Middle frontal gyrus (tissue), 1 donor: ENCODE data around the gene KRTAP4-12.
"Not testable (repeated sequence)": the region's sequence is repeated elsewhere in the genome, so short reads cannot be mapped to it uniquely, and the experiment has no call there.

Experiments used
- DNase-seq: peaks from one replicate; pipeline ENCODE4 v3.0.0-alpha.2; 2015; ENCODE audit warnings: low spot score; ENCODE audit errors: extremely low spot score

KRTAP4-12 gene

DNA sequence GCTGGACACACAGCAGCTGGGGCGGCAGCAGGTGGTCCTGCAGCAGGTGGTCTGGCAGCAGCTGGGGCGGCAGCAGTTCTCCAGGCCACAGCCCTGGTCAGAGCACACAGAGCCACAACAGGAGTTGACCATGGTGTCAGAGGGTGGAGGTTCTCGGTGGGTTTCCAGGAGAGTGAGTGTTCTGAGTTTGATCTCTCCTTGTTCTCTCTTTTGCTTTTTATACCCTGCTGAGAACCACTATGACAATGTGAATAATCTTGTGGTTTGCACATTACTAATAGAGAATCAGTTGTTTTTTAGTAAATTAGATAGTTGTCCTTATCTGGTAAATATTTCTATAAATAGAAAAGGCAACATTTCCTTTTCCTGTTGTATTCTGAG, at the start of gene KRTAP4-12:
TSS of gene KRTAP4-12 (minus strand) at position 192 of the 381 bp plus-strand sequence. CDS start at position 132, 60 bp downstream.
- not testable (repeated sequence) for DNase-seq

DNA sequence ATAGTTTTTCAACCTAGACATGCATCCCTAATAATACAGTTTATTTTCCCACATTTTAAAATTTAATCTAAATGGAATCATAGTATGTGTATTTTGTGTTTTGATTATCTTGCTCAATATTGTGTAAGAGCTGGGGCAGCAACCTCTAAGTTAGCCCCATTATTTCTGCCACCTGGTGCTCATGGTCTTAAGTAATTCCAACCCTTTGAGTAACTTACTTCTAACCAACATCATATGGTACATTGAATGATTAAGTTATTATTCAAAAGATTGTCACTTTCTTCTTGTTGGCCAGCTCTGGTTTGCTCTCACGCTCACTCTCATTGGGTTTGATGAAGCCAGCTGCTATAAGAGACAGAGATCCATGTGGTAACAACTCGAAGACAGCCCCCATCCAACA, 47.9 kb upstream of the KRTAP4-12 start:
- DNase-seq, result no peak

DNA sequence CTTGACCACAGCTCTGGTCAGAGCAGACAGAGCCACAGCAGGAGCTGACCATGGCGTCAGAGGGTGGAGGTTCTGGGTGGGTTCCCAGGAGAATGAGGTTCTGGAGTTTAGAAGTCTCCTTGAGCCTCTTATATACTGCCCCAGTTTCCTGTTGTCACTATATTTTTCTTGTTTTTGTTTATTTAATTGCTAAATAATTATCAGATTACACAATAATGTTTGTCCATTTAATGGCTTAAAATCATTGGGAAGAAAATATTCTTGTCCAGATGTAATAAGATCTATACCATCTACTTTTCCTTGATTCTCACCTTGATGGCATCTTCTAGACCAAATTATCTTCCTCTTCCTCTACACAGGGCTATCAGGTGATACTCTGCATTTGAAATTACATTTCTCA, 44.1 kb upstream of the KRTAP4-12 start, which contains the start of gene KRTAP4-3:
TSS of gene KRTAP4-3 (minus strand) at position 101 of the 400 bp plus-strand sequence. CDS start at position 52, 49 bp downstream.
- DNase-seq, result no peak

DNA sequence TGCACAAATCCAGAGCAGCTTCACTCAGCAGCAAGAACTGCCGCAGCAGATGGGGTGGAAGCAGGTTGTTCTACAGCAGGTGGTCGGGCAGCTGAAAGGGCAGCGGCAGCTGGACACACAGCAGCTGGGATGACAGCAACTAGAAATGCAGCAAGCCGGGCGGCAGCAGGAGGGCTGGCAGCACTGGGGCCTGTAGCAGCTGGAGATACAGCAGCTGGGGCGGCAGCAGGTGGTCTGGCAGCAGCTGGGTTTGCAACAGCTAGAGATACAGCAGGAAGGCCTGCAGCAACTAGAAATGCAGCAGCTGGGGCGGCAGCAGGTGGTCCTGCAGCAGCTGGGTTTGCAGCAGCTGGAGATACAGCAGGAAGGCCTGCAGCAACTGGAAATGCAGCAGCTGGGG, 43.6 kb upstream of the KRTAP4-12 start:
- no peak for DNase-seq

DNA sequence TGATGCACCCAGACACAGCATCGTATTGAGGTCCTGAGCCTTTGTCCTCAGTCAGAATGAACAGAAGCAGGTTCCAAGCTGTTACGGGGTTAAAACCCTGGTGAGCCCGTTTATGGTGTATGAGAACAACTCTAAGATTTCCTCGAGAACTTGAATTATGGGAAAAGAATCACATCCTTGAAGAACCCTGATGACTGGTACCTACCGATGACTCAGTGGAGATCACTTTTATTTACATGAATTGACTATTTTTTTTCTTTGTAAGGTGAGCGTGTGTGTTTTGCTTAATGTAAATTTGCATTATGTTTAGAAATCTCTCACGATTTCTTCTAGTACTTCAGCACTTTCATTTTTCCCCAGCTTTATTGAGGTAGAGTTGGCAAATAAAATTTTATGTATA, 39.8 kb upstream of the KRTAP4-12 start:
- no peak for DNase-seq

DNA sequence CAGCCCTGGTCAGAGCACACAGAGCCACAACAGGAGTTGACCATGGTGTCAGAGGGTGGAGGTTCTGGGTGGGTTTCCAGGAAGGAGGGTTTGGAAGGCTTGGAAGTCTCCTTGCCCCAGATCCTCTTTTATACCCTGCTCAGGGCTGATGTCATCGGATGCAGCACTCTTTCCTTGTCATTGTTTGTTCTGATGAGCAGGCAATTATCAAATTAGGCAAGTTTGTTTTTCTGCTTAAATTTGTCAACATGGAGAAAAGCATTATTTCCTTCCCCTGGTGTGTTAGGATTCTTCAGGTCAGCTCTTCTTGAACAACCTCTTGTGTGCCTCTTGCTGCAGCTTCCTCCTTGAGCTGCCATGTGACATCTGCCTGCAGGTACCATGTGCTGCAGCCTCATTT, 36.7 kb upstream of the KRTAP4-12 start, which contains the start of gene KRTAP4-4:
TSS of gene KRTAP4-4 (minus strand) at position 101 of the 400 bp plus-strand sequence. CDS start at position 44, 57 bp downstream.
- DNase-seq, result no peak

DNA sequence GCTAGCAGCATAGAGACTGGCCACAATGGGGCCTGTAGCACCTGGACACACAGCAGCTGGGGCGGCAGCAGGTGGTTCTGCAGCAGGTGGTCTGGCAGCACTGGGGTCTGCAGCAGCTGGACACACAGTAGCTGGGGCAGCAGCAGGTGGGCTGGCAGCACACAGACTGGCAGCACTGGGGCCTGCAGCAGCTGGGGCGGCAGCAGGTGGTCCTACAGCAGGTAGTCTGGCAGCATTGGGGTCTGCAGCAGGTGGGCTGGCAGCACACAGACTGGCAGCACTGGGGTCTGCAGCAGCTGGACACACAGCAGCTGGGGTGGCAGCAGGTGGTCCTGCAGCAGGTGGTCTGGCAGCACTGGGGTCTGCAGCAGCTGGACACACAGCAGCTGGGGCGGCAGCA, 36.2 kb upstream of the KRTAP4-12 start:
- not testable (repeated sequence) for DNase-seq

DNA sequence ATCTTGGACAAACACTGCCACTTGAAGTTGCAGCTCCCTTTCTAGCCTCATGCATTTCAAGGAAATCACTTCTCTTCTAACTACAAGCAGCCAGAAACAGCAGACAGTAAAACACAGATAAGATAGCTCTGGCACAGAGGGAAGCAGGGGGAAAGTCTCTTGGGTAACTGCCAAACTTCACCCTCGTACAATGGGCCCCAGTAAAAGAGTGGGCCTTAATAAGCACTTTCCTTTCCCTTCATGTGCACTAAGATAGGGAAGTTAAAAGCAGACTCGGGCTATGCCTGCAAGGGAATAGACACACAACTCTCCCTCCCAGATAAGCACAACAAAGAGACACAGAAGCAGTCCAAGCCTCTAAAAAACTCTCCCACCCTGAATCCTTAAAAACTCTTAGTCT, 29.9 kb upstream of the KRTAP4-12 start:
- DNase-seq, result no peak

DNA sequence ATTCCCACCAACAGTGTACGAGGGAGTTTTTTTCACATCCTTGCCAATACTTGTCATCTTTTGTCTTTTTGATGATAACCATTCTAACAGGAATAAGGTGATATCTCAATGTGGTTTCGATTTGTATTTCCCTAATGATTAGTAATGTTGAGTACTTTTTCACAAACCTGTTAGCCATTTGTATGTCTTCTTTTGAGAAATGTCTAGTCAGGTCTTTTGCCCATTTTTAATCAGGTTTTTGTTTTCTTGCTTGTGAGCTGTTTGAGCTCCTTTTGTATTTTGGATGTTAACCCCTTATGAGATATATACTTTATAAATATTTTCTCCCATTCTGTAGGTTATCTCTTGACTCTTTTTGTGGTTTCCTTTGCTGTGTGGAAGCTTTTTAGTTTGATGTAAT, 27.5 kb upstream of the KRTAP4-12 start:
- DNase-seq, result no peak

DNA sequence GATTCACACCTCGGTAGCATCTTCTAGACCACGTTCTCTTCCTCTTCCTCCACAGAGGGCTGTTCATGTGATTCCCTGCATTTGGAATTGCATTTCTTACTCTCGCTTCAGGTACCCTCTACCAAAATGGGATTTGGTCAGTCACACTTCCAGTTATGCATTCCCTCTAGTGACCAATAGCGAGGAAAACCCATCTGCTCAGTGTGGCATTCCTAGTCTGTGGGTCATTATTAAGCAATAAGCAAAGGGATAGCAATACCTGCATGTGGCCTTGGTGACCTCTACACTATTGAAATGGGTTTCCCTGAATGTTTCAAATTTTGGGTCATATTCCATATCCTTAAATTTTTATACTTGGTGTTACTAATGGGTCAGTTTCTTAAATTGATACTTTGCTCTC, 26.0 kb upstream of the KRTAP4-12 start:
- DNase-seq, result no peak

DNA sequence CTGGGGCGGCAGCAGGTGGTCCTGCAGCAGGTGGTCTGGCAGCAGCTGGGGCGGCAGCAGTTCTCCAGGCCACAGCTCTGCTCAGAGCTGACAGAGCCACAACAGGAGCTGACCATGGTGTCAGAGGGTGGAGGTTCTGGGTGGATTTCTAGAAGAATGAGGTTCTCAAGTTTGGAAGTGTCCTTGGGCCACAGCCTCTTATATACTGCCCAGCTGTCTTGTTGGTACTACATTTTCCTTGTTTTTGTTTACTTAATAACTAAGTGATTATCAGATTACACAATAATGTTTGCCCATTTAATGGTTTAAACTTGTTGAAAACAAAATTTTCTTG, 25.6 kb upstream of the KRTAP4-12 start, which contains the start of gene KRTAP4-5:
TSS of gene KRTAP4-5 (minus strand) at position 174 of the 334 bp plus-strand sequence. CDS start at position 116, 58 bp downstream.
- DNase-seq, result no peak

DNA sequence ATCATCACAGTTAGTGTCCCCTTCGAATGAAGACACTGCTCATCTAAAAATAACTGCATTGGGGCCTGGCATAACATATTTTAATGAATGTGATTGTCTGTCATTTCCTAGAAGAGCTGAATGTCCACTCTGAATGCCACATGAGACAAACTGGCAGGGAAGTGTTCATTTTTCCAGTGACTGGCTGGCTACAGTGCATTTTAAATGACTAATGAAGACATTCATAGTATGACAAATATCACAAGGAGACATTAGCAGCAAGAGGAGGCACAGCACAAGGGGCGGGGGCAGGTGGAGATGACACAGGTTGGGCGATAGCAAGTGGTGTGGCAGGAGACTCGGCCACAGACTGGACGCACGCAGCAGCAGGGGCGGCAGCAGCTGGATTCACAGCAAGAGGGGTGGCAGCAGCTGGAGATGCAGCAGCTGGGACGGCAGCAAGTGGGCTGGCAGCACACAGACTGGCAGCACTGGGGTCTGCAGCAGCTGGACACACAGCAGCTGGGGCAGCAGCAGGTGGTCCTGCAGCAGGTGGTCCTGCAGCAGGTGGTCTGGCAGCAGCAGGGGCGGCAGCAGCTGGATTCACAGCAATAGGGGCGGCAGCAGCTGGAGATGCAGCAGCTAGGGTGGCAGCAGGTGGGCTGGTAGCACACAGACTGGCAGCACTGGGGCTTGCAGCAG, 25.1 kb upstream of the KRTAP4-12 start:
- not testable (repeated sequence) for DNase-seq

DNA sequence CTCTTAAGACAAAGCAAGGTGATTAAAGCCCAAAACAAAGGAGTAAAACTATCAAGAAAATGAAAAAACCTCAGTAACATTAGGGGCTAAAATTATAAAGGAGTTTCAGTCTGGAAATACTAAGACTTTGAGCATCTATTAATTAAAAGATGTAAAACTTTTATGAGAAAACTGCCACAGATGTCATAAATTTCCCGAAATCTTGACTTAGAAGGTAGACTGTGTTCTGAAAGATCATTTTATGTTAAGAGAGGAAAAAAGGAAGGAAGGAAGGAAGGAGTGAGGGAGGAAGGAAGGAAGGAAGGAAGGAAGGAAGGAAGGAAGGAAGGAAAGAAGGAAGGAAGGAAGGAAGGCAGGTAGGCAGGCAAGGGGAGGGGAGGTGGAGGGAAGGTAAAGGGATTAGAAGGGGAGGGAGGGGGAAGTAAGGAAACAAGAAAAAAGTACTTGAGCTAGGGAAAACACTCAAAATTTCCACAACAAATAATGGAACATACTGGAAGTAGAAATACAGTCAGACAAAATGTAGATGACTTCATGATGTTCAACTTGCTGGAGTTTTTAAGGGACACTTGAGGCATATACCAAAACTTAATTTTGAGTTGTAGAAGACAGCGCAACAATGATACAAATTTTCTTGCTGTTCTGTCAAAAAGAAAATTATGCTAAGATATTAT, 23.7 kb upstream of the KRTAP4-12 start:
- no peak for DNase-seq

DNA sequence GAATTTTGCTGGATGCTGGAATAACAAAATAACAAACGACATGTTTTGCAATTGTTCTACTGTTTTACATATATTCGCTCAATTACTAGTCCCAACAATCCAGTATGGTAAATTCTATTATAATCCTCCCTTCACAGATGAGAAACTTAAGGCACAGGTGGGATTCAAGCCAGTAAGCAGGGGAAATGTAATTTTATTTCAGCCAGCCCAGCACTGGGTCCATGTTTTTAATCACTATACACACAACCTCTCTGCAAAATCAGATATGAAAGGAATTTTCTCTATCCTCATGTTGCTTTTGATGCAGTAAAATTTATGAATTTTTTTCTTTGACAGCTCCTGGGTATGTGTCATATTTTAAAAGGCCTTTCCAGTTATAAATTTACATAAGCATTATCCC, 21.3 kb upstream of the KRTAP4-12 start:
- DNase-seq, result no peak

DNA sequence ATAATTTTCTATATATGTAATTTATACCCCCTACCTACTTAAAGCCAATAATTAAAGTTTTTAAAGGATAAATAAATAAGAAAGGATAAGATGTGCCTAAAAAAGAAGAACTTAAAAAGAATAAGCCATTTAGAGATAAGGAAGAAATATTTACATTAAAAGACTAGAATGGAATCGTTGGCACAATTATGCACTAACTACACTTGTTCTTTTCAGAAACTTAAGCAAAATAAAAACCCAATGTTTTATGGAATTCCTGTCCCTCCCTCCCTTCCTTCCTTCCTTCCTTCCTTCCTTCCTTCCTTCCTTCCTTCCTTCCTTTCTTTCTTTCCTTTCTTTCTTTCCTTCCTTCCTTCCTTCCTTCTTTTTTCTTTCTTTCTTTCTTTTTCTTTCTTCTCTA, 20.9 kb upstream of the KRTAP4-12 start:
- DNase-seq, result no peak

DNA sequence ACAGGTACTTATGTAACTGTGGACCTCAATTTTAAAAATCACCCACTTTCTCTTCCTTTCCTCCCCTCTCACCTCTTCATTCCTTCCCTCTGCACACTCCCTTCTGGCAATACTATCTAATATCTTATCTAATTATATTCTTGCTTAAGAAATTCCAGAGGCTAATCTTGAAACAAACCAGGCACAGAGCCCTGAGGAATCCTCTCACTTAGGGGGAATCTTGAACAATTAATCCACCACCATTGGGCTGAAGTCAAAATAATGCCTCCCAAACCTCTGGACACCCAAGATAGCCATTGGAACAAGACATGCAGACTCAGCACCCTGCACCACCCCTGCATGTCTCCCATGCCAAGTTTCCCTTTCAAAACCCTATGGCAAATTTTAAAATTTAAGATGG, 17.4 kb upstream of the KRTAP4-12 start:
- no peak for DNase-seq

DNA sequence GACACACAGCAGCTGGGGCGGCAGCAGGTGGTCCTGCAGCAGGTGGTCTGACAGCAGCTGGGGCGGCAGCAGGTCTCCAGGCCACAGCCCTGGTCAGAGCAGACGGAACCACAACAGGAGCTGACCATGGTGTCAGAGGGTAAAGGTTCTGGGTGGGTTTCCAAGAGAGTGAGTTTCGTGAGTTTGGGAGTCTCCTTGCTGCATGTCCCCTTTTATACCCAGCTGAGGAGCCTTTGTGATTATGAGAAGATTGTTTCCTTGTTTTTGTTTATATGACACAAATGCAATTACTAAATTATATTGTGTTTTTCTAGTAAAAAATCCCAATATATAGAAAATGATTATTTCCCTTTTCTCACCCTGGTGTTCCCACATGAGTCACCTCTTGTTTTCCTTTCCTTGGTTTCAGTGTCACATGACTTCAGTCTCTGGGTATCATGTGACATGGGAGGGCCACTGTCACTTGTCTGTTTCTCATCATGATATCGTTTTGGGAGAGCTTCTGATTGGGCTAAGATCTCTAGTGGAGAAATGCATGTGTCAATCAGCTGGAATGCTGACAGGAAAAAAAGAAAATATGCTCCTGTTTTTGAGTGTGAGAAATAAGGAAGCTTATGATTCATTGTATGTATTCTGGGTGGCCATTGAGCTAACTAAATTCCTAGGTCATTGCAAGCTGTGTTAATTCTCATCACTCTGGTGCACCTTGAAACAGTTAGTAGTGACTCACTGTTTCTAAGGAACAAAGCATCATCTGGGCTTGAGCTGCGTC, 16.6 kb upstream of the KRTAP4-12 start, which contains the start of gene KRTAP4-6:
TSS of gene KRTAP4-6 (minus strand) at position 185 of the 772 bp plus-strand sequence. CDS start at position 128, 57 bp downstream.
- no peak for DNase-seq

DNA sequence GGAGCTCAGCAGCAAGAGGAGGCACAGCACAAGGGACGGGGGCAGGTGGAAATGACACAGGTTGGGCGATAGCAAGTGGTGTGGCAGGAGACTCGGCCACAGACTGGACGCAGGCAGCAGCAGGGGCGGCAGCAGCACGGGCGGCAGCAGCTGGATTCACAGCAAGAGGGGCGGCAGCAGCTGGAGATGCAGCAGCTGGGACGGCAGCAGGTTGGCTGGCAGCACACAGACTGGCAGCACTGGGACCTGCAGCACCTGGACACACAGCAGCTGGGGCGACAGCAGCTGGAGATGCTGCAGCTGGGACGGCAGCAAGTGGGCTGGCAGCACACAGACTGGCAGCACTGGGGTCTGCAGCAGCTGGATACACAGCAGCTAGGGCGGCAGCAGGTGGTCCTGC, 15.9 kb upstream of the KRTAP4-12 start:
- DNase-seq, result not testable (repeated sequence)

DNA sequence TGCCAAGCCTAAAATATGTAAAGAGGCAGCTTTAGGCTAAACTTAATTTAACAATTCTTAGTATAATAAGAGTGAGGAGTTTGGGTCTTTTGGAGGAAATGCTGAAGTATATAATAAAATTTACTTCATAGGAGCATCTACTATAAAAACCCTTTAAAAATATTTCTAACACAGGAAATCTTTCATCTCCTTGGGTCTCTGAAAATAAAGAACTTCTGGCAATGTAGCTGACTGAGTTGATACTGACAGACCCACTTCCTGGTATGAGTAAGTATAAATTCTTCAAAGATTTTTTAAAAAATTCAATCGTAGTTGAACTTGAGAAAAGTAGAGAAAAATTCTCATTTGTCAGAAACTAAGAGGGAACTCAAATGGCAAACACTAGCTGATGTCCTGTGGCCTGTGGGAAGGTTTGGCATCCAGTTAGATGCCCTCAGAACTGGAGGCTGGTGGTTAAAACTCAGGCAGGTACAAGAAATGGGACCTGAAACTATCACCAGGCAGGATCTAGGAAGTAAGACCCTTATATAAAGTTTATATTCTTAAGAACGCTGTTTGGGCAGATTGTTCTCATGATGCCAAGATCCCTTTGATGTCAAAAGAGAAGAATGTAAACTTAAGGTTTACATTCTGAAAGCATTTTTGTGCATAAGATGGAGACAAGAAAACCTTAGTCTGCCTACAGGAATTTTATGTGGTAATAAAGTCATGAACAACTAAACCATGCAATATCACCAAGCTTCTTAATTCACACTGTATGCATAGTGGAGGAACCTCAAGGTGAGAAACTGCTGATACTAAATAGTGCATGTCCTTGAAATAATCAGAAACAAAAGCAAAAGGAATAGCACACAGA, 10.1 kb upstream of the KRTAP4-12 start:
- no peak for DNase-seq

DNA sequence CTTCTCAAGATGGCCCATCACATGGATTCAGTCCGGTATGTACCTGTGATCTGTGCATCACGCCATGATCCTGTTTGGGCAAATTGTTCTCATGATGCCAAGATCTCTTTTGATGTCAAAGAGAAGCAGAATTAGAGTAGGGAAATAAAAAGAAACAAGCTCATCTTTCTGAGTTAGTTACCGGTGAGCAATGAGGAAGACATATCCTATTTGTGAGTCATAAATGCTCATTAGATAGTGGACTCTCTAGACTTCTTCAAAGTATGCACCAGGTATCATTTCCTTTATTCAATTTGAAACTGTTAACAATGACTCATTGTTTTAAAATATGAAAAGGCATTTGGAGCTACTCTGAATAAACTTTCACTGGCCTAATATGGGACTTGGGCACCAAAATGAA, 8.0 kb upstream of the KRTAP4-12 start:
- no peak for DNase-seq

DNA sequence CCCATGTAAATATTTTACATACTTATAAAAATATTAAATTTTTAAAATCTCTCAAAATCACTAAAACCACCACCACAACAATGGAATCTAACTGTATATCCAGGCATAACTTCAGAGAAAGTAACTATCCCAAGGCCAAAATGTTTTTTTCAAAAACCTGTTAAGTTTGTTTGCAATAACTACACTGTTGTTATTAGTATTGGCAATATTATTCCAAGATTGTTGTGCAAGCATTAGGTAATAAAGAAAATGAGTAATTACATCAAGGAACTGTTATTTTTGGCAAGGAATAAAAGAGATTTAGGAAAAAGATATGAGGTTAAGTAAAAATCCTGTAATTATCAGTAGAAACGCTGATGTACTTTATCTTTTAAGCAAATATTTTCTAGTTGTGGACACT, 3.4 kb upstream of the KRTAP4-12 start:
- DNase-seq, result no peak
